Measurements from ENCODE around the gene ZNF618.

- TF ChIP-seq POLR2AphosphoS5 (IDR thresholded peaks at IDR 0.05) (no peak), POLR2A (IDR thresholded peaks at IDR 0.05) (no peak)
These were observed 22.0 kb downstream of the ZNF618 start for GRCh38 chr9:113898151-113898550.

Measured in prostate gland (tissue), 1 donor.